Measurements from ENCODE around the gene DMRT3. TPM values are rescaled to one million over a fixed set of nuclear protein-coding genes. Genes with fewer than 3 reads are reported as not detected.

DMRT3 gene
- total RNA-seq, 1 experiment from 2014 or later: not detected

DNA sequence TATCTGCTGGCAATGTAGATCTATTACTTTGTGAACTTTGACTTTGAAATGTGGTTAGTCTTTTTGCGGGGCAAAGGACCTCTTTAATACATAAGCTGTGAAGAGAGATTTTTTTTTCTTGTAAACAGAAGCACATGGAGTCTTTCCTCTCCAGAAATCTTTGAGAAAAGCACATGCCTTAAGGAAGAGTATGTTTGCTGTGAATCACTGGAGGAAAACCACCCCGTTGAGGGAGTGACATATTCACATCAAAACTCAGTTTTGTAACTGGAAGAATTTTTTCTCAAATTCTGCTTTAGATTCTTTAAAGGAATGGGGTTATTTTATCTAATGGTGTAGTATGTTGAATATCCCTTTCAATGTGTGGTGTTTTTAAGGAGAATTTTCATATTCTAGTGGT, 3.5 kb downstream of the DMRT3 start:
- Histone ChIP-seq H4K20me1 (ENCODE audit: insufficient read depth) (no peaks in the 10 kb centered on the region), H3K4me3 (no peak overlapping the region), H3K4me1 (replicated peaks; ENCODE audit: insufficient read depth) (no peaks in the 10 kb centered on the region), H3F3A (ENCODE audit: insufficient read depth, low read depth) (no peaks in the 10 kb centered on the region), H3K36me3 (ENCODE audit: low read depth) (no peaks in the 10 kb centered on the region), H2AFZ (no peak overlapping the region), H3K9me3 (ENCODE audit: insufficient read depth, low read depth) (no peaks in the 10 kb centered on the region), H3K9me2 (ENCODE audit: insufficient read depth) (no peaks in the 10 kb centered on the region), H3K4me2 (no peak overlapping the region), H3K79me2 (ENCODE audit: low read depth) (no peaks in the 10 kb centered on the region), H3K27me3 (ENCODE audit: insufficient read depth, low read depth) (peaks cover 45% of the 10 kb centered on the region), H3K27ac (no peak overlapping the region)
- no TSS peak for BruUV-seq (replicated peaks)
- intact Hi-C loops (cut with micrococcal nuclease; ENCODE audit: unreplicated experiment): no loop called here
- TF ChIP-seq EZH2 (IDR thresholded peaks at IDR 0.05; ENCODE audit: low read depth) (no peak), CTCF (conservative IDR thresholded peaks at IDR 0.05) (no peak)
- DNase-seq: no peak
- ChIA-PET POLR2A (ENCODE audit: unreplicated experiment) (no interaction called here), CTCF (no interaction called here)

DNA sequence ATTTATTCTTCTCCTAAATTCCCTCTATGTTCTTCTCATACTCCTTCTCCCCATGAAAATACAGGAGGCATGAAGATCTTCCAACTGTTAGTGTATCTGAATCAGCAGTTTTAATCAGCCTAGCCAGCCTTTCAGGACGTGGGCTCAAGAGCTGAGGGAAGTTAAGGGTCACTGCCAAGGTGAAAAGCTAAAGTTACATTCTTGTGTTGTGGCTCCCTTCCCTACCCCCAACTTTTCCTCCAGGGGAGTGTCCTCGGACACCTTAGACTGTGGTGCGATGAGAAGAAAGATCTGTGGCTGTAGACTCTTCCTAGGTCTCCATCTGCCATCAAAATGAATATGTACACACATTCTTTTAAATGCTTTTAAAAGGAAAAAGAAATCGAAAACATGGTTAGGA, 4.2 kb downstream of the DMRT3 start:
- Histone ChIP-seq H4K20me1 (ENCODE audit: insufficient read depth) (no peaks in the 10 kb centered on the region), H3K27ac (no peak overlapping the region), H3K9me2 (ENCODE audit: insufficient read depth) (no peaks in the 10 kb centered on the region), H3K4me3 (no peak overlapping the region), H3K36me3 (ENCODE audit: low read depth) (no peaks in the 10 kb centered on the region), H2AFZ (no peak overlapping the region), H3K9me3 (ENCODE audit: insufficient read depth, low read depth) (no peaks in the 10 kb centered on the region), H3K79me2 (ENCODE audit: low read depth) (no peaks in the 10 kb centered on the region), H3K27me3 (ENCODE audit: insufficient read depth, low read depth) (peaks cover 50% of the 10 kb centered on the region), H3K4me2 (no peak overlapping the region), H3F3A (ENCODE audit: insufficient read depth, low read depth) (no peaks in the 10 kb centered on the region), H3K4me1 (replicated peaks; ENCODE audit: insufficient read depth) (no peaks in the 10 kb centered on the region)
- no peak for TF ChIP-seq EZH2 (IDR thresholded peaks at IDR 0.05; ENCODE audit: low read depth)
- TF ChIP-seq CTCF (conservative IDR thresholded peaks at IDR 0.05): no peak
- BruUV-seq (replicated peaks): no TSS peak
- DNase-seq: no peak
- ChIA-PET CTCF (no interaction called here), POLR2A (ENCODE audit: unreplicated experiment) (no interaction called here)
- intact Hi-C loops (cut with micrococcal nuclease; ENCODE audit: unreplicated experiment): no loop called here

DNA sequence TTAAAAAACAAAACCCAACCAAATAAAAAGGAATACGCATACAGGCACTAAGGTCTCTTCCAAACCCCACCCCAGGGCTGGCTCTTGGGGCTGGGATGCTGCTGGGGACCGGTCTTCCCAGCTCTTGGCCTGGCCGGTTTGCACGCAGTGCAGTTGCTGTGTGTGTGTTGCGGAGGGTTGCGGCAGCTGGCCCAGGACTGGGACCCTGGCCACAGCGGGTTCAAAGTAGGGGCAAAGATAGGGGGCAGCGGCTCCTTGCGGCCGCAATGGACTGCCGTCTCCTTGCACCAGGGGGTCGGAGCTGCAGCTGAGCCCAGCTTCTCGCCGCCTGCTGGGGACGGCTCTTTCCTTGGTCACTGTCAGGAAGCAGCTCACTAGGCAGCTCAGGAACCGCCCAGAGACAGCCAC, 5.0 kb downstream of the DMRT3 start:
- Histone ChIP-seq H3K4me2 (no peak overlapping the region), H3K36me3 (ENCODE audit: low read depth) (no peaks in the 10 kb centered on the region), H3K27me3 (ENCODE audit: insufficient read depth, low read depth) (peaks cover 59% of the 10 kb centered on the region), H3F3A (ENCODE audit: insufficient read depth, low read depth) (no peaks in the 10 kb centered on the region), H3K9me2 (ENCODE audit: insufficient read depth) (no peaks in the 10 kb centered on the region), H2AFZ (no peak overlapping the region), H3K9me3 (ENCODE audit: insufficient read depth, low read depth) (no peaks in the 10 kb centered on the region), H3K79me2 (ENCODE audit: low read depth) (no peaks in the 10 kb centered on the region), H3K4me3 (no peak overlapping the region), H3K27ac (no peak overlapping the region), H3K4me1 (replicated peaks; ENCODE audit: insufficient read depth) (no peaks in the 10 kb centered on the region), H4K20me1 (ENCODE audit: insufficient read depth) (no peaks in the 10 kb centered on the region)
- CTCF ChIA-PET: no interaction called here
- intact Hi-C loops (cut with micrococcal nuclease; ENCODE audit: unreplicated experiment): no loop called here
- no TSS peak for BruUV-seq (replicated peaks)
- POLR2A ChIA-PET (ENCODE audit: unreplicated experiment): no interaction called here
- DNase-seq: no peak
- no peak for TF ChIP-seq EZH2 (IDR thresholded peaks at IDR 0.05; ENCODE audit: low read depth)
- TF ChIP-seq CTCF (conservative IDR thresholded peaks at IDR 0.05): no peak
